ENCODE results near the gene AMIGO1.

DNA sequence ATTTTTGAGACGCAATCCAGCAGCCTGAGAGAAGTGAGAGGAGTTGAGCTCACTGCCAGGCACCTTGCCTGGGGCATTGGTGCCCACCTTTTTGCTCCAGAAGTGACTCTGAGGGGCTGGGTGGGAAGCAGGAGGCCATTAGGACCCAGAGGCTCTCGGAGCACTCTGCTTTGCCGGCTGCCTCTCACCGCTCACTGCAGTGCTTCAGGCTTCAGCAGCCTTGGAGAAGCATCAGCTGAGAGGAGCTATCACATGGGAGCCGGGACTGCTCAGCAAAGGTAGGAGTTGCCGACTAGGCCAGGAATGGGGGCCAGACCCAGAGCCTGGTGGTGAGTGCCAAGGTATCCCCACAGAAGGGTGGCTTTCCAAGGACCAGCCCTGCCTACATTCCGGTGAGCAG is 30.1 kb upstream of the AMIGO1 start, which contains the start of gene GPR61:
- TF ChIP-seq POLR2A (IDR thresholded peaks at IDR 0.05), result no peak
- TF ChIP-seq EP300 (IDR thresholded peaks at IDR 0.05), result no peak
